Activated B cell treated with CpG ODN at 0.5 μM for 24 hours (primary cell): ENCODE results near the gene ASCL2. TPM values are rescaled to one million over a fixed set of nuclear protein-coding genes. Genes with fewer than 3 reads are reported as not detected.
A peak's percentile ranks its signal among the peaks of the same experiment; 100 is the strongest.

ENCODE experiments used
- ATAC-seq: fragments of 200-7000 bp; cut with Tn5 transposase; one replicate; pipeline ENCODE4 v1.10.0; 2021; ENCODE audit warnings: low read depth, mild to moderate bottlenecking, moderate library complexity
- CTCF ChIA-PET: fragments of 350-600 bp; sonication (Branson Sonifier 250); formaldehyde crosslinking; loops from one replicate; lab custom pipeline; 2021; ENCODE audit warnings: antibody characterized with exemption; lab: Charles Lee
- POLR2A ChIA-PET: fragments of 350-600 bp; sonication (Branson Sonifier 250); formaldehyde crosslinking; loops from one replicate; lab custom pipeline; 2021; ENCODE audit warnings: antibody characterized with exemption; lab: Charles Lee
- DNase-seq: peaks from one replicate; pipeline ENCODE4 v3.0.0; 2022
- H3K27ac Mint-ChIP-seq: one replicate; pipeline ENCODE4 v1.8.0; 2020; ENCODE audit warnings: mixed read lengths
- H3K27me3 Mint-ChIP-seq: one replicate; pipeline ENCODE4 v1.8.0; 2021; ENCODE audit warnings: mixed read lengths
- H3K36me3 Mint-ChIP-seq: one replicate; pipeline ENCODE4 v1.8.0; 2021; ENCODE audit warnings: low read depth, mixed read lengths
- H3K4me1 Mint-ChIP-seq: one replicate; pipeline ENCODE4 v1.8.0; 2021; ENCODE audit warnings: mixed read lengths
- H3K4me3 Mint-ChIP-seq: one replicate; pipeline ENCODE4 v1.8.0; 2020; ENCODE audit warnings: mild to moderate bottlenecking, mixed read lengths
- H3K9me3 Mint-ChIP-seq: one replicate; pipeline ENCODE4 v1.8.0; 2020; ENCODE audit warnings: mixed read lengths
- intact Hi-C: fragments of 100-400 bp; cut with micrococcal nuclease; formaldehyde crosslinking; loops from one replicate; pipeline ENCODE4 v1.15.1; 2024
- total RNA-seq: library from RNA; stranded (reverse); gene quantifications from 2 replicates; pipeline ENCODE4 v1.2.3, GENCODE V29; 2022
- TF ChIP-seq, protein P1 (sequence below): fragments of 200-600 bp; IDR thresholded peaks from one replicate; pipeline ENCODE4 v1.8.0; 2022; ENCODE audit warnings: antibody characterized with exemption, mild to moderate bottlenecking

Gene ASCL2
- total RNA-seq: 1.3 and 1.4 TPM in 2 replicates

GRCh38 chr11:2270322-2271076 lies at the start of gene ASCL2:
TSS of gene ASCL2 (minus strand) at chr11:2270588. CDS start at chr11:2270332, 256 bp downstream.
- Mint-ChIP-seq H3K9me3 (no peaks in the 10 kb centered on the region), H3K4me3 (peak within 1 kb of the TSS; percentile 70), H3K27ac (peak within 1 kb of the TSS; percentile 74), H3K36me3 (no peaks in the 10 kb centered on the region), H3K27me3 (peaks cover 6% of the 10 kb centered on the region), H3K4me1 (peaks cover 37% of the 10 kb centered on the region)
- ChIA-PET CTCF (interaction anchor here (1.0 to 1.3 kb wide), 3 partner anchors 35 to 150 kb away, joined by 4 to 7 read pairs (median 5); no protein-coding TSS in a partner anchor), POLR2A (interaction anchor here (0.9 to 1.4 kb wide), 5 partner anchors 29 to 130 kb away, joined by 3 to 16 read pairs (median 4); partner anchors contain the start of genes C11orf21, CD81, TSPAN32 and TSSC4)
- intact Hi-C loops: loop anchor here (1.0 kb wide), 1 partner anchor 73 kb away; no protein-coding TSS in a partner anchor
- no peak for ATAC-seq
- TF ChIP-seq, protein P1, sequence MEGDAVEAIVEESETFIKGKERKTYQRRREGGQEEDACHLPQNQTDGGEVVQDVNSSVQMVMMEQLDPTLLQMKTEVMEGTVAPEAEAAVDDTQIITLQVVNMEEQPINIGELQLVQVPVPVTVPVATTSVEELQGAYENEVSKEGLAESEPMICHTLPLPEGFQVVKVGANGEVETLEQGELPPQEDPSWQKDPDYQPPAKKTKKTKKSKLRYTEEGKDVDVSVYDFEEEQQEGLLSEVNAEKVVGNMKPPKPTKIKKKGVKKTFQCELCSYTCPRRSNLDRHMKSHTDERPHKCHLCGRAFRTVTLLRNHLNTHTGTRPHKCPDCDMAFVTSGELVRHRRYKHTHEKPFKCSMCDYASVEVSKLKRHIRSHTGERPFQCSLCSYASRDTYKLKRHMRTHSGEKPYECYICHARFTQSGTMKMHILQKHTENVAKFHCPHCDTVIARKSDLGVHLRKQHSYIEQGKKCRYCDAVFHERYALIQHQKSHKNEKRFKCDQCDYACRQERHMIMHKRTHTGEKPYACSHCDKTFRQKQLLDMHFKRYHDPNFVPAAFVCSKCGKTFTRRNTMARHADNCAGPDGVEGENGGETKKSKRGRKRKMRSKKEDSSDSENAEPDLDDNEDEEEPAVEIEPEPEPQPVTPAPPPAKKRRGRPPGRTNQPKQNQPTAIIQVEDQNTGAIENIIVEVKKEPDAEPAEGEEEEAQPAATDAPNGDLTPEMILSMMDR: no peak
- no peak for DNase-seq

DNA sequence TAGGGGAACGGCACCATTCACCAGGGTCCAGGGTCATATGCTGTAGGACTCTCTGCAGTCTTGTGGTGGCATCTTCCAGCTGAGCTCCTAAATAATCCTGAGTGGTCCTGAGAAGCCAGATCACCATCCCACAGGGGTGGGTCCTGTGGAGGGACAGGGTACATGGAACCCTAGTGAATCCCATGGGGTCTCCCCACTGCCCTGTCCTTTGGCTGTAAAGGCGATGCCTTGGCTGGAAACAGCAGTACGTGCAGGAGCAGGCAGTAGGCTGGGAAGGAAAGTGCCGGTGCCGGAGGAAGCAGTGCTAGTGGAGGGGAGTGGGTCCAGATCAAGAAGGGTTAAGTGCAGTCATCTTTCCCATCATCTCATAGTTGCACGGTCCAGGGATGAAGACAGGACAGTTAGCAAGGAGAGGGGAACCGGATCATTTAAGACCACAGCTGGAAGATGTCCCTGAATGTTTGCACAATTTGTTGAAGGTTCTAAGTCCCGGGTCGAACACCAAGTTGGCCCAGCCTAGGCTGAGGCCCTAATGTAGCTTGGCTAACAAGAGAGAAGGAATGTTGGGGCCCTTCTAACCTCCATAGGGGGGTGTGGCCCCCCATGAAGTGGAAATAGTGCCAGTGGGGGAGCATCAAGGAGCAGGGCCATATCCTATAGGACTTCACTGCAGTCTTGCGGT lies 49.5 kb upstream of the ASCL2 start:
- DNase-seq (no peak), ATAC-seq (no peak)
- POLR2A ChIA-PET: no interaction called here
- intact Hi-C loops: no loop called here
- H3K36me3 Mint-ChIP-seq: peaks cover 2% of the 10 kb centered on the region
- CTCF ChIA-PET: interaction anchor here (1.3 to 1.4 kb wide), 2 partner anchors 15 to 101 kb away, joined by 4 to 5 read pairs; no protein-coding TSS in a partner anchor
- H3K4me3 Mint-ChIP-seq: no peak overlapping the region
- H3K4me1 Mint-ChIP-seq: no peaks in the 10 kb centered on the region
- TF ChIP-seq, protein P1: no peak
- H3K27ac Mint-ChIP-seq: no peak overlapping the region
- H3K9me3 Mint-ChIP-seq: peaks cover 15% of the 10 kb centered on the region
- H3K27me3 Mint-ChIP-seq: peaks cover 2% of the 10 kb centered on the region

- Mint-ChIP-seq H3K36me3 (peaks cover 2% of the 10 kb centered on the region), H3K27ac (no peak overlapping the region), H3K4me1 (no peaks in the 10 kb centered on the region), H3K27me3 (no peaks in the 10 kb centered on the region), H3K9me3 (peaks cover 13% of the 10 kb centered on the region), H3K4me3 (no peak overlapping the region)
- POLR2A ChIA-PET: no interaction called here
- intact Hi-C loops: no loop called here
- ATAC-seq: no peak
- TF ChIP-seq, protein P1: no peak
- no peak for DNase-seq
- CTCF ChIA-PET: interaction anchor here (2.7 kb wide), 1 partner anchor 13 kb away, joined by 8 read pairs; no protein-coding TSS in a partner anchor
These were observed 48.3 kb upstream of the ASCL2 start for GRCh38 chr11:2318707-2319106.

GRCh38 chr11:2318123-2318522 lies 47.7 kb upstream of the ASCL2 start:
- no peak for DNase-seq
- intact Hi-C loops: no loop called here
- ChIA-PET CTCF (interaction anchor here (2.7 kb wide), 1 partner anchor 12 kb away, joined by 8 read pairs; no protein-coding TSS in a partner anchor), POLR2A (no interaction called here)
- H3K9me3 Mint-ChIP-seq: peaks cover 9% of the 10 kb centered on the region
- ATAC-seq: no peak
- H3K36me3 Mint-ChIP-seq: peaks cover 2% of the 10 kb centered on the region
- no peaks in the 10 kb centered on the region for H3K4me1 Mint-ChIP-seq
- no peak overlapping the region for H3K27ac Mint-ChIP-seq
- no peak overlapping the region for H3K4me3 Mint-ChIP-seq
- TF ChIP-seq, protein P1: no peak
- H3K27me3 Mint-ChIP-seq: no peaks in the 10 kb centered on the region
